A549 (cell line): Measurements from ENCODE around the gene KANSL3. TPM values are rescaled to one million over a fixed set of nuclear protein-coding genes. Genes with fewer than 3 reads are reported as not detected.

Experiments used
- ATAC-seq, 2 experiments: fragments of 200-7000 bp in 1 of 2; fragments of >200 bp in 1 of 2; cut with Nextera tagmentation in 1 of 2; cut with Tn5 transposase in 1 of 2; 3 replicates each; pipeline versions ENCODE4 v1.8.0 to v1.9.1; 2018 to 2020; ENCODE audit warnings: mild to moderate bottlenecking in 1 of 2, moderate library complexity in 1 of 2
- CTCF ChIA-PET: fragments of 300-600 bp; sonication (Branson Sonifier 250); formaldehyde crosslinking; extraction: SDS; loops from one replicate; lab custom pipeline; 2021; ENCODE audit warnings: antibody characterized with exemption, inconsistent platforms; lab: Yijun Ruan, JAX
- POLR2A ChIA-PET: fragments of 350-600 bp; formaldehyde crosslinking; extraction: SDS; loops from one replicate; lab custom pipeline; 2021; ENCODE audit warnings: antibody characterized with exemption, inconsistent platforms; lab: Yijun Ruan, JAX
- DNase-seq, 2 experiments: peaks; one replicate each; pipeline versions ENCODE4 v3.0.0 to v3.0.0-alpha.2; 2011 to 2016; ENCODE audit warnings: low read depth in 1 of 2, low spot score in 1 of 2
- FAIRE-seq: peaks from 2 replicates; lab custom pipeline; 2011; peaks lifted over from hg19 to GRCh38; lab: Jason Lieb, UNC
- H3K27ac ChIP-seq, 2 experiments: fragments of >200 bp; sonication (Bioruptor Twin); formaldehyde crosslinking; 3 replicates each; pipeline ENCODE4 v1.5.1; 2016 to 2017
- H3K4me1 ChIP-seq: fragments of >200 bp; sonication (Bioruptor Twin); formaldehyde crosslinking; 3 replicates; pipeline ENCODE4 v1.6.1; 2016
- H3K4me2 ChIP-seq: fragments of >200 bp; sonication (Bioruptor Twin); formaldehyde crosslinking; 3 replicates; pipeline ENCODE4 v1.6.1; 2016
- H3K4me3 ChIP-seq: fragments of >200 bp; sonication (Bioruptor Twin); formaldehyde crosslinking; 3 replicates; pipeline ENCODE4 v1.5.1; 2016
- H3K9me3 ChIP-seq: fragments of >200 bp; sonication (Bioruptor Twin); formaldehyde crosslinking; 3 replicates; pipeline ENCODE4 v1.6.1; 2016
- CHD2 ChIP-seq: fragments of 150-350 bp; IDR thresholded peaks from 2 replicates; pipeline ENCODE4 v1.6.1; 2014; ENCODE audit warnings: low read length; ENCODE audit not compliant: partially characterized antibody
- CHD4 ChIP-seq: fragments of 200-600 bp; sonication (generic); IDR thresholded peaks from 2 replicates; pipeline ENCODE4 v1.6.1; 2016; ENCODE audit warnings: antibody characterized with exemption, mild to moderate bottlenecking, borderline replicate concordance
- EHF ChIP-seq: fragments of 250-450 bp; sonication (Bioruptor Pico); IDR thresholded peaks from 2 replicates; pipeline ENCODE4 v1.5.0; 2020; ENCODE audit warnings: mild to moderate bottlenecking
- HDAC2 ChIP-seq: fragments of 200-600 bp; sonication (generic); IDR thresholded peaks from 2 replicates; pipeline ENCODE4 v1.6.1; 2016
- HOXA7 ChIP-seq: fragments of 250-450 bp; sonication (Bioruptor Pico); IDR thresholded peaks from 2 replicates; pipeline ENCODE4 v1.5.0; 2020; ENCODE audit warnings: mild to moderate bottlenecking, moderate library complexity
- JUN ChIP-seq, 2 experiments: fragments of >200 bp; sonication (Bioruptor Twin); formaldehyde crosslinking; IDR thresholded peaks; 2 replicates in 1 of 2; 3 replicates in 1 of 2; pipeline ENCODE4 v1.6.1; 2016 to 2017
- KDM5A ChIP-seq: fragments of 200-600 bp; sonication (generic); IDR thresholded peaks from 2 replicates; pipeline ENCODE4 v1.6.1; 2016; ENCODE audit warnings: antibody characterized with exemption, mild to moderate bottlenecking
- PHF8 ChIP-seq: fragments of 200-600 bp; sonication (generic); IDR thresholded peaks from 2 replicates; pipeline ENCODE4 v1.6.1; 2016; ENCODE audit warnings: low read depth, mild to moderate bottlenecking, antibody characterized with exemption, moderate library complexity, borderline replicate concordance
- POLR2A ChIP-seq: IDR thresholded peaks from 2 replicates; pipeline ENCODE4 v1.6.1; 2012; ENCODE audit warnings: mild to moderate bottlenecking, low read length
- RAD21 ChIP-seq, 2 experiments: fragments of >200 bp in 1 of 2; sonication (Bioruptor Twin) in 1 of 2; formaldehyde crosslinking in 1 of 2; IDR thresholded peaks in 1 of 2; conservative IDR thresholded peaks in 1 of 2; 2 replicates in 1 of 2; 3 replicates in 1 of 2; pipeline ENCODE4 v1.6.1; 2012 to 2018; ENCODE audit warnings: inconsistent platforms in 1 of 2
- RARB ChIP-seq: fragments of 250-450 bp; sonication (Bioruptor Pico); IDR thresholded peaks from 2 replicates; pipeline ENCODE4 v1.8.0; 2021; ENCODE audit warnings: mild to moderate bottlenecking, moderate library complexity
- RFX5 ChIP-seq: fragments of 450-650 bp; IDR thresholded peaks from 2 replicates; pipeline ENCODE4 v1.7.1; 2014; ENCODE audit warnings: antibody characterized with exemption, mild to moderate bottlenecking, moderate library complexity
- SMC3 ChIP-seq: fragments of >200 bp; sonication (Bioruptor Twin); formaldehyde crosslinking; IDR thresholded peaks from 3 replicates; pipeline ENCODE4 v1.6.1; 2018; ENCODE audit warnings: inconsistent platforms
- TP53 ChIP-seq: fragments of 250-450 bp; sonication (Bioruptor Pico); IDR thresholded peaks from 2 replicates; pipeline ENCODE4 v1.5.0; 2021; ENCODE audit warnings: mild to moderate bottlenecking, moderate library complexity
- ZNF302 ChIP-seq: fragments of 250-450 bp; sonication (Bioruptor Pico); IDR thresholded peaks from 2 replicates; pipeline ENCODE4 v1.9.0; 2021; ENCODE audit warnings: inconsistent platforms, mild to moderate bottlenecking, moderate library complexity
- WGBS: methylation state at CpG from one replicate; pipeline ENCODE4 v1.1.6; 2017; ENCODE audit errors: missing lambda C conversion rate; 5-methylcytosine and 5-hydroxymethylcytosine counted together
- polyA plus RNA-seq, 4 experiments: library from polyadenylated mRNA; depleted of rRNA in 3 of 4; stranded (reverse); fragments of >200 nt; fragmentation: RNase III in 1 of 4; extraction: RNeasy Plus Mini Kit Qiagen cat#74134 plus additional on column Dnase treatment in 1 of 4; gene quantifications; 2 replicates in 3 of 4; 3 replicates in 1 of 4; pipeline ENCODE4 v1.2.3, GENCODE V29; 2011 to 2017
- TF ChIP-seq, protein P1 (sequence below): IDR thresholded peaks from 2 replicates; pipeline ENCODE4 v1.6.1; 2012
- TF ChIP-seq, protein P2 (sequence below): fragments of 450-650 bp; IDR thresholded peaks from 2 replicates; pipeline ENCODE4 v1.6.1; 2014; ENCODE audit warnings: antibody characterized with exemption

Gene KANSL3
- polyA plus RNA-seq, 2 of the 4 experiments (the other 2 are of a cell fraction) = 23.0 to 25.2 TPM

- ChIA-PET CTCF (interaction anchor here (0.6 to 3.8 kb wide), 8 partner anchors 29 to 1081 kb away, joined by 3 to 12 read pairs (median 4); partner anchors contain the start of gene CNNM4), POLR2A (interaction anchor here (0.6 to 2.8 kb wide), 16 partner anchors 9 to 231 kb away, joined by 3 to 26 read pairs (median 4); partner anchors contain the start of genes ANKRD39 and CNNM4)
- peak overlapping the region; percentile 94 to 98 for H3K27ac ChIP-seq
- DNase-seq (peak; percentile 47 to 90), FAIRE-seq (no peak), ATAC-seq (peak; percentile 88 to 91)
- H3K4me3 ChIP-seq = peak overlapping the region; percentile 52
- WGBS = 1% methylated on average over 24 of the region's 50 CpGs
- peak overlapping the region; percentile 90 for H3K4me2 ChIP-seq
- H3K9me3 ChIP-seq = no peaks in the 10 kb centered on the region
- TF ChIP-seq KDM5A (peak; percentile 18; the same call in 1 of the 2 replicates), EHF (CRISPR knock-in tag) (no peak), RAD21 (conservative IDR thresholded peaks at IDR 0.05 in 1 of 2, IDR thresholded peaks at IDR 0.05 in 1 of 2) (no peak), SMC3 (no peak), RARB (CRISPR knock-in tag) (peak; percentile 92), HOXA7 (CRISPR knock-in tag) (peak; percentile 66; the same call in 1 of the 2 replicates), PHF8 (0 out of 2 replicates have a peak, but pooled peaks have one; percentile 11), POLR2A (no peak; the same call in 1 of the 2 replicates), TP53 (CRISPR knock-in tag) (no peak)
- TF ChIP-seq, protein P1, sequence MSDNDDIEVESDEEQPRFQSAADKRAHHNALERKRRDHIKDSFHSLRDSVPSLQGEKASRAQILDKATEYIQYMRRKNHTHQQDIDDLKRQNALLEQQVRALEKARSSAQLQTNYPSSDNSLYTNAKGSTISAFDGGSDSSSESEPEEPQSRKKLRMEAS = peak; percentile 36; the same call in 1 of the 2 replicates
- H3K4me1 ChIP-seq = peaks cover 34% of the 10 kb centered on the region
Measured at GRCh38 chr2:96637385-96638143, 548 bp downstream of the KANSL3 start.

GRCh38 chr2:96636551-96637171 lies 1.5 kb downstream of the KANSL3 start:
- no peak for TF ChIP-seq CHD2
- no peak for TF ChIP-seq ZNF302 (CRISPR knock-in tag)
- TF ChIP-seq, all 56 proteins: peak for 0
- FAIRE-seq (no peak), ATAC-seq (no peak), DNase-seq (no peak)
- ChIA-PET POLR2A (interaction anchor here (0.6 to 2.8 kb wide), 7 partner anchors 9 to 124 kb away, joined by 3 to 26 read pairs (median 13); partner anchors contain the start of gene CNNM4), CTCF (interaction anchor here (0.8 to 3.8 kb wide), 5 partner anchors 28 to 126 kb away, joined by 3 to 12 read pairs (median 4); partner anchors contain the start of gene CNNM4)
- Histone ChIP-seq H3K4me2 (peak overlapping the region; percentile 90), H3K4me3 (peak overlapping the region; percentile 52), H3K27ac (peak overlapping the region; percentile 94 to 98), H3K9me3 (no peaks in the 10 kb centered on the region), H3K4me1 (peaks cover 43% of the 10 kb centered on the region)
- 61% methylated on average over 11 of the region's 14 CpGs for WGBS

DNA sequence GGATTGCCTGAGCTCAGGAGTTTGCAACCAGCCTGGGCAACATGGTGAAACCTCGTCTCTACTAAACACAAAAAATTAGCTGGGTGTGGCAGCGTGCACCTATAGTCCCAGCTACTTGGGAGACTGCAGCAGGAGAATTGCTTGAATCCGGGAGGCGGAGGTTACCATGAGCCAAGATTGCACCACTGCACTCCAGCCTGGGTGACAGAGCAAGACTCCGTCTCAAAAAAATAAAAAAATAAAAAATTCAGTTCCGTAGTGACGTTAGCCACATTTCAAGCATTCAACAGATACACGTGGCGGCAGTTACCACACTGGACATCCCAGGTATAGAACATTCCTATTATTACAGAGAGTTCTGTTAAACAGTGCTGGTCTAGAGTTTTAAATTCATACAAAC lies 4.5 kb downstream of the KANSL3 start:
- ChIA-PET CTCF (interaction anchor here (0.6 to 1.8 kb wide), 6 partner anchors 10 to 330 kb away, joined by 3 to 7 read pairs (median 3); no protein-coding TSS in a partner anchor), POLR2A (no interaction called here)
- FAIRE-seq (no peak), DNase-seq (no peak), ATAC-seq (no peak)
- TF ChIP-seq RARB (CRISPR knock-in tag) = no peak
- TF ChIP-seq JUN (IDR thresholded peaks at IDR 0.05) = no peak
- no peak for TF ChIP-seq CHD4
- TF ChIP-seq, protein P2, sequence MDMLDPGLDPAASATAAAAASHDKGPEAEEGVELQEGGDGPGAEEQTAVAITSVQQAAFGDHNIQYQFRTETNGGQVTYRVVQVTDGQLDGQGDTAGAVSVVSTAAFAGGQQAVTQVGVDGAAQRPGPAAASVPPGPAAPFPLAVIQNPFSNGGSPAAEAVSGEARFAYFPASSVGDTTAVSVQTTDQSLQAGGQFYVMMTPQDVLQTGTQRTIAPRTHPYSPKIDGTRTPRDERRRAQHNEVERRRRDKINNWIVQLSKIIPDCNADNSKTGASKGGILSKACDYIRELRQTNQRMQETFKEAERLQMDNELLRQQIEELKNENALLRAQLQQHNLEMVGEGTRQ = no peak
- TF ChIP-seq HDAC2 = no peak
- no peak for TF ChIP-seq RFX5
- peaks cover 47% of the 10 kb centered on the region for H3K4me1 ChIP-seq
- WGBS = 94% methylated on average over 9 of the region's 9 CpGs
- H3K4me2 ChIP-seq = no peak overlapping the region
- no peak overlapping the region for H3K27ac ChIP-seq
- no peaks in the 10 kb centered on the region for H3K9me3 ChIP-seq
- no peak overlapping the region for H3K4me3 ChIP-seq
